ENCODE data around the gene FHL3.

DNA sequence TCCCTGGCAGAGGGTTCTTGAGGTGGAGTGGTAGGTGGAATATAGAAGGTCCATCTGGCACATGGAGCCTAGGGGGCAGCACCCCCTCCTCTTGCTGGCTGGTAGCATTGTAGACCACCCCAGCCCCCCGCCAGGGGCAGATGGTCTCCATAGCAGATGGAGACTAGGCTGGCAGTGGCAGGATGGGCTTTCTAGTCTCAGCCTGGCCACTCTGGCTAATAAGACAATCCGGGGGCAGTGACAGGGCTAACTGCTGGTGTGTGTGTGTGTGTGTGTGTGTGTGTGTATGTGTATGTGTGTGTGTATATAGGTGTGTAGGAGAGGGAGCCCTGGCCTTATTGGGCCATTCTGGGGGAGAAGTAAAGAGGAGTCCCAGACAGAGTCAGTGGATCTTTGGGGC, 23.4 kb upstream of the FHL3 start:
- no peak for TF ChIP-seq CTCF (conservative IDR thresholded peaks at IDR 0.05; ENCODE audit: low read depth, low read length)
- no peak for TF ChIP-seq EZH2 (IDR thresholded peaks at IDR 0.05; ENCODE audit: borderline replicate concordance, low read depth, low read length, poor library complexity, severe bottlenecking)

All from A673 (cell line).